Measurements from ENCODE around the gene NAP1L5. TPM values are rescaled to one million over a fixed set of nuclear protein-coding genes. Genes with fewer than 3 reads are reported as not detected.

NAP1L5 gene
- total and polyA plus RNA-seq, 2 experiments from 2014 or later, result 2.0 to 2.4 TPM

- peaks cover 3% of the 10 kb centered on the region; the same call in 1 of the 3 replicates for H3K4me1 Mint-ChIP-seq
- Histone ChIP-seq H3K4me2 (no peak overlapping the region), H3K4me3 (no peak overlapping the region), H4K20me1 (replicated peaks; ENCODE audit: insufficient read depth) (no peaks in the 10 kb centered on the region), H3K4me1 (ENCODE audit: insufficient read depth) (no peaks in the 10 kb centered on the region), H3F3A (replicated peaks; ENCODE audit: low read depth) (no peaks in the 10 kb centered on the region), H3K79me2 (replicated peaks; ENCODE audit: insufficient read depth) (no peaks in the 10 kb centered on the region), H3K27ac (ENCODE audit: low read depth) (no peak overlapping the region), H3K27me3 (ENCODE audit: insufficient read depth) (no peaks in the 10 kb centered on the region), H3K36me3 (ENCODE audit: insufficient read depth) (no peaks in the 10 kb centered on the region), H3K9me2 (ENCODE audit: insufficient read depth) (no peaks in the 10 kb centered on the region), H2AFZ (no peak overlapping the region)
- DNase-seq (ENCODE audit: low spot score) (no peak), ATAC-seq (no peak)
- no peaks in the 10 kb centered on the region for H3K9me3 Mint-ChIP-seq
- H3K36me3 Mint-ChIP-seq (ENCODE audit: low read depth), result no peaks in the 10 kb centered on the region
- TF ChIP-seq ZNF114 (CRISPR knock-in tag; IDR thresholded peaks at IDR 0.05) (no peak), JUNB (IDR thresholded peaks at IDR 0.05; ENCODE audit: unreplicated experiment) (no peak), ETS1 (IDR thresholded peaks at IDR 0.05) (no peak), ZNF331 (CRISPR knock-in tag; IDR thresholded peaks at IDR 0.05; ENCODE audit: low read depth) (no peak), POLR2AphosphoS5 (IDR thresholded peaks at IDR 0.05; ENCODE audit: low read depth) (no peak), NANOG (IDR thresholded peaks at IDR 0.05; ENCODE audit: borderline replicate concordance) (no peak), ZNF462 (CRISPR knock-in tag; IDR thresholded peaks at IDR 0.05) (no peak), STAT1 (IDR thresholded peaks at IDR 0.05; ENCODE audit: unreplicated experiment) (no peak), EZH2 (IDR thresholded peaks at IDR 0.05; ENCODE audit: low read depth, unreplicated experiment) (no peak), CTCF (conservative IDR thresholded peaks at IDR 0.05; ENCODE audit: low read depth in 2 of 2) (no peak), REST (IDR thresholded peaks at IDR 0.05; ENCODE audit: unreplicated experiment) (no peak), CREB1 (CRISPR knock-in tag; IDR thresholded peaks at IDR 0.05; ENCODE audit: low read depth) (no peak), EZH2phosphoT487 (IDR thresholded peaks at IDR 0.05; ENCODE audit: unreplicated experiment) (no peak)
- H3K4me3 Mint-ChIP-seq, result no peak overlapping the region
- H3K27ac Mint-ChIP-seq, result no peak overlapping the region
- H3K27me3 Mint-ChIP-seq (ENCODE audit: insufficient read depth, low read depth, poor library complexity), result no peaks in the 10 kb centered on the region
Measured at GRCh38 chr4:88705805-88706492, 8.3 kb upstream of the NAP1L5 start.

Measured in GM23338 (cell line).